Testis (tissue), 3 donors: Measurements from ENCODE around the gene PLS1. TPM values are rescaled to one million over a fixed set of nuclear protein-coding genes. Genes with fewer than 3 reads are reported as not detected.
"Not testable (repeated sequence)": the region's sequence is repeated elsewhere in the genome, so short reads cannot be mapped to it uniquely, and the experiment has no call there.

Experiments
- DNase-seq: peaks from one replicate; pipeline ENCODE4 v3.0.0-alpha.2; 2019
- H3K27ac ChIP-seq, 2 donors: fragments of 200-600 bp; sonication (generic); one replicate each; pipeline ENCODE4 v1.5.1; 2019
- H3K27me3 ChIP-seq: fragments of 200-600 bp; sonication (generic); one replicate; pipeline ENCODE4 v1.5.1; 2019
- H3K36me3 ChIP-seq: fragments of 200-600 bp; sonication (generic); one replicate; pipeline ENCODE4 v1.5.1; 2017; ENCODE audit warnings: low read depth; ENCODE audit errors: missing control alignments
- H3K4me1 ChIP-seq: fragments of 200-600 bp; sonication (generic); one replicate; pipeline ENCODE4 v1.5.1; 2019
- H3K4me3 ChIP-seq, 2 donors: fragments of 200-600 bp; sonication (generic); one replicate each; pipeline ENCODE4 v1.5.1; 2017 to 2019
- H3K9me3 ChIP-seq: fragments of 200-600 bp; sonication (generic); one replicate; pipeline ENCODE4 v1.5.1; 2017
- CTCF ChIP-seq, 3 experiments: fragments of 450-650 bp in 2 of 3; fragments of 200-600 bp in 1 of 3; sonication (generic) in 1 of 3; IDR thresholded peaks; one replicate each; pipeline ENCODE4 v1.5.1; 2016 to 2019; ENCODE audit warnings: antibody characterized with exemption in 3 of 3, mild to moderate bottlenecking in 2 of 3, moderate library complexity in 1 of 3
- POLR2A ChIP-seq: fragments of 450-650 bp; IDR thresholded peaks from one replicate; pipeline ENCODE4 v1.6.1; 2017; ENCODE audit warnings: antibody characterized with exemption, mild to moderate bottlenecking, moderate library complexity
- WGBS, 2 donors: methylation state at CpG; one replicate each; pipeline ENCODE4 v1.1.5; 2018; 5-methylcytosine and 5-hydroxymethylcytosine counted together
- intact Hi-C: fragments of 100-400 bp; cut with DNase I; formaldehyde crosslinking; loops from one replicate; pipeline ENCODE4 v1.15.1; 2023; ENCODE audit warnings: low total_unique reads
- polyA plus RNA-seq: library from polyadenylated mRNA; stranded (reverse); fragments of 350-450 nt; fragmentation: Illumina TruSeq; extraction: RNeasy Lipid Tissue Mini Kit (QIAGEN cat#74804); gene quantifications from one replicate; pipeline ENCODE4 v1.2.3, GENCODE V29; 2014; ENCODE audit warnings: low read depth, low replicate concordance; ENCODE audit not compliant: insufficient read depth
- total RNA-seq, 2 donors: library from RNA; depleted of rRNA; stranded (reverse); fragments of >200 nt; gene quantifications; one replicate each; pipeline ENCODE4 v1.2.3, GENCODE V29; 2016

Gene PLS1
- total and polyA plus RNA-seq, 3 donors from 2014 or later, result 5.1 to 10.8 (median 10.6) TPM

- Histone ChIP-seq H3K4me1 (no peaks in the 10 kb centered on the region), H3K36me3 (no peaks in the 10 kb centered on the region), H3K9me3 (no peaks in the 10 kb centered on the region), H3K27ac (no peak overlapping the region), H3K4me3 (no peak overlapping the region), H3K27me3 (no peaks in the 10 kb centered on the region)
- WGBS, 2 donors, result 84 to 88% methylated on average over 7 of the region's 7 CpGs
- intact Hi-C loops, result no loop called here
- DNase-seq, result no peak
- TF ChIP-seq POLR2A, result no peak
These were observed 110.3 kb downstream of the PLS1 start for GRCh38 chr3:142706321-142707127.

DNA sequence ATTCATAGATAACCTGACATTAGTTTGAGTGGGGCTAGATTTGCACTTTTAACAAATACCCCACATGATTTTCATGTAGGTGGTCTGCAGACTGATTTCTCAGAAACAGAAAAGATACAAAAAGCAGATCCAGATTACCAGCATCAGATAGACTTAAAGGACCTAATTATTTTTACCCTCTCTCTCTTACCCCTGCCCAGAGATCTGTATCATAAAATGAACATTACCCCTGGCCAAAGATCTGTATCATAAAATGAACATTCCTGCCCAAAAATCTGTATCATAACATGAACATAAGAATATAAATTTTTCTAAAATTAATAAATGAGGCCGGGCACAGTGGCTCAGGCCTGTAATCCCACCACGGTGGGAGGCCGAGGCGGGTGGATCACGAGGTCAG is 113.0 kb downstream of the PLS1 start:
- TF ChIP-seq CTCF (IDR thresholded peaks at IDR 0.05) (no peak), POLR2A (no peak)
- no peaks in the 10 kb centered on the region for H3K4me1 ChIP-seq
- WGBS, 2 donors, result 92 to 96% methylated on average over 5 of the region's 5 CpGs
- no peak overlapping the region for H3K4me3 ChIP-seq
- DNase-seq, result no peak
- H3K27ac ChIP-seq, result no peak overlapping the region
- intact Hi-C loops, result no loop called here
- no peaks in the 10 kb centered on the region for H3K36me3 ChIP-seq
- H3K9me3 ChIP-seq, result no peaks in the 10 kb centered on the region
- H3K27me3 ChIP-seq, result no peaks in the 10 kb centered on the region

GRCh38 chr3:142714882-142715281 is 118.7 kb downstream of the PLS1 start:
- H3K27ac ChIP-seq, DNase-seq, H3K9me3 ChIP-seq, intact Hi-C loops, H3K36me3 ChIP-seq, H3K4me3 ChIP-seq, H3K4me1 ChIP-seq, H3K27me3 ChIP-seq: not testable (repeated sequence)
- 90 to 98% methylated on average over 3 of the region's 3 CpGs for WGBS, 2 donors

- WGBS, 2 donors, result 87 to 90% methylated on average over 4 of the region's 4 CpGs
- Histone ChIP-seq H3K36me3 (no peaks in the 10 kb centered on the region), H3K9me3 (no peaks in the 10 kb centered on the region), H3K4me1 (no peaks in the 10 kb centered on the region), H3K27me3 (no peaks in the 10 kb centered on the region), H3K27ac (no peak overlapping the region), H3K4me3 (no peak overlapping the region)
- no peak for TF ChIP-seq POLR2A
- no peak for TF ChIP-seq CTCF (IDR thresholded peaks at IDR 0.05)
- DNase-seq, result no peak
- intact Hi-C loops, result no loop called here
These were observed 119.9 kb downstream of the PLS1 start for GRCh38 chr3:142716102-142716501.

DNA sequence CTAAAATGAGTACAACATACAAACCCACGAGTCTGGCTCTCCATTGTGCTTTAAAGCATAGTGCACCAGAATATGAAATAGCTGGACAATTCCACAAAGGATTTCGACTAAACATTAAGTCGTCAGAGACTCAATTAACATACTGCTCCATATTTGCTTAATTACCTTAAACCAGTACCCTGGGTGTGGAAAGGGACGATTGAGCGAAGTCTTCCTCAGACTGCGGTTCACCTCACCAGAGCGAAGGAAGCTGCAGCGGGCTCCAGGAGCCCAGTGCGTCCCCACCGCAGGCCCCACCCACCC is 127.4 kb downstream of the PLS1 start:
- Histone ChIP-seq H3K4me1 (no peaks in the 10 kb centered on the region), H3K27ac (peak overlapping the region; percentile 90 to 94), H3K36me3 (no peaks in the 10 kb centered on the region), H3K4me3 (peak overlapping the region; percentile 84 to 95), H3K9me3 (no peaks in the 10 kb centered on the region), H3K27me3 (no peaks in the 10 kb centered on the region)
- no peak for TF ChIP-seq CTCF (IDR thresholded peaks at IDR 0.05)
- no peak for TF ChIP-seq POLR2A
- WGBS, 2 donors, result 0% methylated on average over 3 to 9 of the region's 10 CpGs
- intact Hi-C loops, result no loop called here
- DNase-seq, result no peak
